ENCODE measurements around the gene TMCO4.

DNA sequence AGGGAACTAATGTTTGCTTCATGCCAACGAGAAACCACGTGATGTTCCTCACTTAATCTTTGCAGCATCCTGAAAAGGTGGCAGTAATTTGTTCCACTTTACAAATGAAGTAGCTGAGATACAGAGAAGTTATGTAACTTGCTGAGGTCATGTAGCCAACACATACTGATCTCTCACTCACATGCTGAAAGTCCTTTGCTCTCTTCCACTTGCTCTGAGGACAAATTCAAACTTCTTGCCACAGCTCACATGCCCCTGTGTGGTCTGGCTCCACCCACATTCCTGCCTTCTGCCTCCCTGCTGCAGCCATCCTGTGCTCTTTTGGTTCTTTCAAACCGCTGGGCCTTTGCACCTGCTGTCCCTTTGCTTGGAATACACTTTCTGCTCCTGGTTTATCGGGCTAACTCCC lies 55.4 kb downstream of the TMCO4 start:
- no peak for TF ChIP-seq EP300 (IDR thresholded peaks at IDR 0.05)
- TF ChIP-seq, protein P1, sequence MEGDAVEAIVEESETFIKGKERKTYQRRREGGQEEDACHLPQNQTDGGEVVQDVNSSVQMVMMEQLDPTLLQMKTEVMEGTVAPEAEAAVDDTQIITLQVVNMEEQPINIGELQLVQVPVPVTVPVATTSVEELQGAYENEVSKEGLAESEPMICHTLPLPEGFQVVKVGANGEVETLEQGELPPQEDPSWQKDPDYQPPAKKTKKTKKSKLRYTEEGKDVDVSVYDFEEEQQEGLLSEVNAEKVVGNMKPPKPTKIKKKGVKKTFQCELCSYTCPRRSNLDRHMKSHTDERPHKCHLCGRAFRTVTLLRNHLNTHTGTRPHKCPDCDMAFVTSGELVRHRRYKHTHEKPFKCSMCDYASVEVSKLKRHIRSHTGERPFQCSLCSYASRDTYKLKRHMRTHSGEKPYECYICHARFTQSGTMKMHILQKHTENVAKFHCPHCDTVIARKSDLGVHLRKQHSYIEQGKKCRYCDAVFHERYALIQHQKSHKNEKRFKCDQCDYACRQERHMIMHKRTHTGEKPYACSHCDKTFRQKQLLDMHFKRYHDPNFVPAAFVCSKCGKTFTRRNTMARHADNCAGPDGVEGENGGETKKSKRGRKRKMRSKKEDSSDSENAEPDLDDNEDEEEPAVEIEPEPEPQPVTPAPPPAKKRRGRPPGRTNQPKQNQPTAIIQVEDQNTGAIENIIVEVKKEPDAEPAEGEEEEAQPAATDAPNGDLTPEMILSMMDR (IDR thresholded peaks at IDR 0.05): no peak

All from sigmoid colon (tissue), 4 donors.